Thyroid gland (tissue), 4 donors: ENCODE measurements around the gene BPIFB6. TPM values are rescaled to one million over a fixed set of nuclear protein-coding genes. Genes with fewer than 3 reads are reported as not detected.

Source experiments
- DNase-seq, 2 donors: peaks; one replicate each; pipeline ENCODE4 v3.0.0-alpha.2; 2019
- H3K27ac ChIP-seq, 3 donors: fragments of 200-600 bp; sonication (generic); 1 replicate in 2 of 3; 2 replicates in 1 of 3; pipeline ENCODE4 v1.5.1; 2016 to 2019; ENCODE audit warnings: mild to moderate bottlenecking in 1 of 3, moderate library complexity in 1 of 3
- H3K27me3 ChIP-seq: fragments of 200-600 bp; sonication (generic); one replicate; pipeline ENCODE4 v1.5.1; 2019
- H3K36me3 ChIP-seq, 2 donors: fragments of 200-600 bp; sonication (generic); one replicate each; pipeline ENCODE4 v1.5.1; 2016 to 2019
- H3K4me1 ChIP-seq, 2 donors: fragments of 200-600 bp; sonication (generic); one replicate each; pipeline ENCODE4 v1.5.1; 2017 to 2019
- H3K4me3 ChIP-seq, 3 donors: fragments of 200-600 bp; sonication (generic); replicated peaks in 1 of 3; 1 replicate in 2 of 3; 2 replicates in 1 of 3; pipeline ENCODE4 v1.5.1; 2016; ENCODE audit warnings: mild to moderate bottlenecking in 1 of 3
- H3K9me3 ChIP-seq: fragments of 200-600 bp; sonication (generic); one replicate; pipeline ENCODE4 v1.5.1; 2017
- POLR2A ChIP-seq, 2 donors: fragments of 450-650 bp; IDR thresholded peaks; one replicate each; pipeline ENCODE4 v1.6.1; 2017; ENCODE audit warnings: antibody characterized with exemption in 2 of 2, mild to moderate bottlenecking in 2 of 2, moderate library complexity in 1 of 2
- whole genome bisulfite sequencing, 2 donors: methylation state at CpG; one replicate each; pipeline ENCODE4 v1.1.5; 2017; 5-methylcytosine and 5-hydroxymethylcytosine counted together
- intact Hi-C: fragments of 100-400 bp; cut with DNase I; formaldehyde crosslinking; loops from one replicate; pipeline ENCODE4 v1.15.1; 2023
- total RNA-seq, 4 donors: library from RNA; depleted of rRNA; stranded (reverse); fragments of >200 nt; gene quantifications; one replicate each; pipeline ENCODE4 v1.2.3, GENCODE V29; 2016
- TF ChIP-seq, protein P1 (sequence below), 6 experiments: fragments of 200-600 bp in 3 of 6; fragments of 450-650 bp in 3 of 6; sonication (generic) in 3 of 6; IDR thresholded peaks; one replicate each; pipeline ENCODE4 v1.5.1; 2016 to 2019; ENCODE audit warnings: antibody characterized with exemption in 6 of 6, mild to moderate bottlenecking in 2 of 6, inconsistent platforms in 1 of 6, moderate library complexity in 1 of 6

BPIFB6 gene
- total RNA-seq, 4 donors from 2014 or later: not detected

DNA sequence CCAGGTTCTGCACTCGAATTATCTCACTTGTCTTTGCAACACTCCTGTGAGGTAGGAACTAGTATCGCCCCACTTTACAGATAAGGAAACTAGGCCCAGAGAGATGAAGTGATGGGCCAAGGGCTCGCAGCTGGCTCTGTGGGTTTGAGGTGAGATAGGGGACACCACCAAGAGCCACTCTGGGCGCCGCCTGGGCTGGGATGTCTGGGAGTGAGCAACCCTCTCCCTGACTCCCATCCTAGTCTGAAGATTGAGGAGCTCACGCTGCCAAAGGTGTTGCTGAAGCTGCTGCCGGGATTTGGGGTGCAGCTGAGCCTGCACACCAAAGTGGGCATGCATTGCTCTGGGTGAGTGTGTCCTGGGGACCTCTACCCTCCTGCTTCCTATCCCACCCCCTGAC is 27.7 kb downstream of the BPIFB6 start:
- DNase-seq: no peak
- 69 to 84% methylated on average over 6 to 7 of the region's 7 CpGs for WGBS, 2 donors
- Histone ChIP-seq H3K9me3 (no peaks in the 10 kb centered on the region), H3K27me3 (no peaks in the 10 kb centered on the region), H3K36me3 (no peaks in the 10 kb centered on the region), H3K4me3 (no peak overlapping the region), H3K27ac (no peak overlapping the region), H3K4me1 (peaks cover 12 to 19% of the 10 kb centered on the region in 2 donors)
- TF ChIP-seq, protein P1, sequence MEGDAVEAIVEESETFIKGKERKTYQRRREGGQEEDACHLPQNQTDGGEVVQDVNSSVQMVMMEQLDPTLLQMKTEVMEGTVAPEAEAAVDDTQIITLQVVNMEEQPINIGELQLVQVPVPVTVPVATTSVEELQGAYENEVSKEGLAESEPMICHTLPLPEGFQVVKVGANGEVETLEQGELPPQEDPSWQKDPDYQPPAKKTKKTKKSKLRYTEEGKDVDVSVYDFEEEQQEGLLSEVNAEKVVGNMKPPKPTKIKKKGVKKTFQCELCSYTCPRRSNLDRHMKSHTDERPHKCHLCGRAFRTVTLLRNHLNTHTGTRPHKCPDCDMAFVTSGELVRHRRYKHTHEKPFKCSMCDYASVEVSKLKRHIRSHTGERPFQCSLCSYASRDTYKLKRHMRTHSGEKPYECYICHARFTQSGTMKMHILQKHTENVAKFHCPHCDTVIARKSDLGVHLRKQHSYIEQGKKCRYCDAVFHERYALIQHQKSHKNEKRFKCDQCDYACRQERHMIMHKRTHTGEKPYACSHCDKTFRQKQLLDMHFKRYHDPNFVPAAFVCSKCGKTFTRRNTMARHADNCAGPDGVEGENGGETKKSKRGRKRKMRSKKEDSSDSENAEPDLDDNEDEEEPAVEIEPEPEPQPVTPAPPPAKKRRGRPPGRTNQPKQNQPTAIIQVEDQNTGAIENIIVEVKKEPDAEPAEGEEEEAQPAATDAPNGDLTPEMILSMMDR (IDR thresholded peaks at IDR 0.05): no peak
- no peak for TF ChIP-seq POLR2A (IDR thresholded peaks at IDR 0.05)
- intact Hi-C loops: no loop called here

DNA sequence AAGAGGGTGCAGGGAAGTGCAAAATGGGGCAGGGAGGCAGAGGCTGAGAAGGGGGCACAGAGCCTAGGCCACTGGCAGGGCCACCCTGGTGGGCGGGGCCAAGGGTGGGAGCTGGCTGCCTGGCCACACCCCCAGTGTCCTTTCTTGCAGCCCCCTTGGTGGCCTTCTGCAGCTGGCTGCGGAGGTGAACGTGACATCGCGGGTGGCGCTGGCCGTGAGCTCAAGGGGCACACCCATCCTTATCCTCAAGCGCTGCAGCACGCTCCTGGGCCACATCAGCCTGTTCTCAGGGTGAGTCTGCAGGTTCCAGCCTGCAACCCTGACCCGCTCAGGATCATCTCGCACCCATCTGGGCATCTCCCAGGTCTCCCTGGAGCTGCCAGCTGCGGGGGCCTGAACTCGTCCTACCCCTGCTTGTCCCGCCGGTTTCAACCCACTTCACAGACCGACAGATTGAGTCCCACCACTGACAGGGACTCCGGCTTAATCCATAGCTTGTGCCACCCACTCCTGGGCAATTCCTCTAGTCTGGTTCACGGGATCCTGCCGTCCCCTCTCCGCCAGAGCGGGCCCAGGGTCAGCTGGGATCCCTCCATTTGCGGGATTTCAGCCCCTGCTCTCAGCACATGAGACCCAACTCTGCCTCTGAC is 28.4 kb downstream of the BPIFB6 start:
- H3K9me3 ChIP-seq: no peaks in the 10 kb centered on the region
- no peak overlapping the region for H3K4me3 ChIP-seq
- WGBS, 2 donors: 96 to 97% methylated on average over 17 to 20 of the region's 22 CpGs
- DNase-seq: no peak
- TF ChIP-seq POLR2A (IDR thresholded peaks at IDR 0.05): no peak
- TF ChIP-seq, protein P1 (IDR thresholded peaks at IDR 0.05): no peak
- no peak overlapping the region for H3K27ac ChIP-seq
- H3K4me1 ChIP-seq: peaks cover 17 to 26% of the 10 kb centered on the region in 2 donors
- no peaks in the 10 kb centered on the region for H3K36me3 ChIP-seq
- H3K27me3 ChIP-seq: no peaks in the 10 kb centered on the region
- intact Hi-C loops: no loop called here

DNA sequence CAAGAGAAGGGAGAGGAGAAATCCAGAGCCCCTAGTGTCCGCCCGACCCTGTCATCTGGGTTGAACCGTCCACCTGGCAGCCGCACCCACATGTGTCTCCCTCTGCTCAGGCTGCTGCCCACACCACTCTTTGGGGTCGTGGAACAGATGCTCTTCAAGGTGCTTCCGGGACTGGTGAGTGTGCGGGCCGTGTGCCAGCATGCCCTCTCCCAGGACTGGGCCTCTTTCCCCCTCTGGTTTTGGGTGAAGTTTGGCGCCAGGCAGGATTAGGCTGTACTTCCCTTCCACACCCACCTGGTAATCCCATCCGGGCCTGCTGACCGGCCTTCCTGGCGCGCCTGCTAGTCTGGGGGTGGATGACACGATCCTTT is 30.2 kb downstream of the BPIFB6 start:
- TF ChIP-seq, protein P1 (IDR thresholded peaks at IDR 0.05): no peak
- no peak for TF ChIP-seq POLR2A (IDR thresholded peaks at IDR 0.05)
- H3K27me3 ChIP-seq: no peaks in the 10 kb centered on the region
- intact Hi-C loops: no loop called here
- H3K9me3 ChIP-seq: no peaks in the 10 kb centered on the region
- WGBS, 2 donors: 75 to 79% methylated on average over 13 to 14 of the region's 14 CpGs
- H3K4me1 ChIP-seq: peaks cover 17 to 26% of the 10 kb centered on the region in 2 donors
- H3K27ac ChIP-seq: no peak overlapping the region
- no peak overlapping the region for H3K4me3 ChIP-seq
- peak; percentile 7 for DNase-seq
- H3K36me3 ChIP-seq: no peaks in the 10 kb centered on the region

DNA sequence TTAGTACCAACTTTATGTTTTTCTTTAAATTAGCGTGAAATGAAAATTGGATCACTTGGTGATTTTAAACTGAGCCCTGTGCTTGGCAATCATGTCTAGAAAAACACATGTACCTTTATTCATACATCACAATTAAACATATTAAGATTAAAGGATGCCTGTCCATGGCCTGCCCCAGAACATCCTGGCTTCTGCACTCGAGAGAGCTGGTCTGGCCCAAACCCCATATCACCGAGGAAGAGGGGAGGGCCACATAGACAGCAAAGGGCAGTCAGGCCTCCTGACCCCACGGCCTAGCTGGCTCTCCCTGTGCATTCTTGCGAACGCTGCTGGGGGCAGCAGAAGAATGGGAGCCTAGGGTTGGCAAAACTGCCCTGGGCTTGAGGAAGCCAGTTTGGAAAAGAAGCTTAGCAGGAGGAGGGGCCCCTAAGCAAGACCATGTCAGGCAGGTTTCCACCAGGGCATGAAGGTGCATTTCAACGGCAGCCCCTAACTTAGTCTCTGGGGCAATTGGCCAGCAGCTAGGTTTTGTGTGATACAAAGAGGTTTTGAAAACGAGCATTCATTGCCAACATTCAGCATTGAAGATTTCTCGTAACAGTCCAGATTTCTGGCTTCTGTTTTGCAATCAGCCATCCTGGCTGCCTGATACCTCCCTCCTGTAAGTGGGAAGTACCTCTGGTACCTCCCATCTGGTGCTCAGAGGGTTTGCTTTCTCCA is 30.8 kb downstream of the BPIFB6 start:
- no peaks in the 10 kb centered on the region for H3K27me3 ChIP-seq
- peak; percentile 56 to 66 for DNase-seq
- TF ChIP-seq POLR2A (IDR thresholded peaks at IDR 0.05): no peak
- no peak overlapping the region for H3K4me3 ChIP-seq
- H3K36me3 ChIP-seq: no peaks in the 10 kb centered on the region
- H3K27ac ChIP-seq: peak overlapping the region; percentile 21 to 56 (median 50)
- WGBS, 2 donors: 29 to 44% methylated on average over 9 of the region's 9 CpGs
- H3K4me1 ChIP-seq: peaks cover 17 to 26% of the 10 kb centered on the region in 2 donors
- no peaks in the 10 kb centered on the region for H3K9me3 ChIP-seq
- intact Hi-C loops: no loop called here

DNA sequence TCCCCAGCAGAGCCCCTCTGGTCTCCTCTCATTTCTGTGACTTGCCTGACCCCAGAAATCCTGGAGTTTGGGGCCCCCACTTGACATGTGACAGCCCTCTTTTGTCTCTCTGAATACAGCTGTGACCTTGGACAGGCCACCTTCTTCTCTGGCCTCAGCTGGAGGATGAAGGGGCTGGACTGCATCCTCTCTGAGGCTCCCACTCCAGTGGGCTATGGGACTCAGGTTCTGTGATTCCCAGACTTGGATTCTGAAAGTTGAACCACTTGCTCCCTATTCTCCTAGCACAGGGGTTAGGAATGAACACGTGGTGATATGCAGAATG is 31.3 kb downstream of the BPIFB6 start:
- Histone ChIP-seq H3K27me3 (no peaks in the 10 kb centered on the region), H3K4me3 (no peak overlapping the region), H3K36me3 (no peaks in the 10 kb centered on the region), H3K4me1 (peaks cover 17 to 26% of the 10 kb centered on the region in 2 donors), H3K9me3 (no peaks in the 10 kb centered on the region), H3K27ac (peak overlapping the region; percentile 21 to 56 (median 50))
- intact Hi-C loops: no loop called here
- DNase-seq: no peak
- TF ChIP-seq POLR2A (IDR thresholded peaks at IDR 0.05): no peak
- TF ChIP-seq, protein P1 (IDR thresholded peaks at IDR 0.05): no peak
- 73 to 75% methylated on average over 1 of the region's 1 CpG for WGBS, 2 donors
